MM.1S (cell line): Measurements from ENCODE around the gene EVL.

Source experiments
- DNase-seq: peaks from one replicate; pipeline ENCODE4 v3.0.0-alpha.2; 2015
- H2AFZ ChIP-seq: fragments of 300-600 bp; sonication (generic); 2 replicates; pipeline ENCODE4 v1.6.0; 2016; ENCODE audit warnings: antibody characterized with exemption, low read length
- H3F3A ChIP-seq: fragments of 300-600 bp; sonication (generic); 2 replicates; pipeline ENCODE4 v1.6.1; 2016; ENCODE audit warnings: mild to moderate bottlenecking, antibody characterized with exemption, low read length, moderate library complexity, mixed read lengths; ENCODE audit not compliant: insufficient read depth
- H3K27ac ChIP-seq: fragments of 300-600 bp; sonication (generic); 2 replicates; pipeline ENCODE4 v1.5.1; 2016; ENCODE audit warnings: mild to moderate bottlenecking, low read length
- H3K27me3 ChIP-seq: fragments of 300-600 bp; sonication (generic); replicated peaks from 2 replicates; pipeline ENCODE4 v1.6.0; 2016; ENCODE audit warnings: low read length; ENCODE audit not compliant: insufficient read depth
- H3K36me3 ChIP-seq: fragments of 300-600 bp; sonication (generic); replicated peaks from 2 replicates; pipeline ENCODE4 v1.6.1; 2016; ENCODE audit warnings: mild to moderate bottlenecking, low read length, mixed read lengths; ENCODE audit not compliant: insufficient read depth
- H3K4me1 ChIP-seq: fragments of 300-600 bp; sonication (generic); 2 replicates; pipeline ENCODE4 v1.6.1; 2016; ENCODE audit warnings: low read length, mixed read lengths
- H3K4me2 ChIP-seq: fragments of 300-600 bp; sonication (generic); 2 replicates; pipeline ENCODE4 v1.6.0; 2016; ENCODE audit warnings: low read depth, low read length
- H3K4me3 ChIP-seq: fragments of 300-600 bp; sonication (generic); 2 replicates; pipeline ENCODE4 v1.5.1; 2016; ENCODE audit warnings: low read length, mixed read lengths
- H3K79me2 ChIP-seq: fragments of 300-600 bp; sonication (generic); 2 replicates; pipeline ENCODE4 v1.6.1; 2016; ENCODE audit warnings: mixed run types, low read length, mixed read lengths
- H3K9ac ChIP-seq: fragments of 300-600 bp; sonication (generic); 2 replicates; pipeline ENCODE4 v1.6.1; 2016; ENCODE audit warnings: low read length, mixed read lengths
- H3K9me2 ChIP-seq: fragments of 300-600 bp; sonication (generic); replicated peaks from 2 replicates; pipeline ENCODE4 v1.6.1; 2016; ENCODE audit warnings: mild to moderate bottlenecking, low read length, mixed read lengths; ENCODE audit not compliant: insufficient read depth
- H3K9me3 ChIP-seq: fragments of 300-600 bp; sonication (generic); replicated peaks from 2 replicates; pipeline ENCODE4 v1.6.1; 2016; ENCODE audit warnings: mild to moderate bottlenecking, low read length, mixed read lengths; ENCODE audit not compliant: insufficient read depth
- H4K20me1 ChIP-seq: fragments of 300-600 bp; sonication (generic); 2 replicates; pipeline ENCODE4 v1.6.1; 2016; ENCODE audit warnings: mild to moderate bottlenecking, low read length, moderate library complexity, mixed read lengths; ENCODE audit not compliant: insufficient read depth
- CTCF ChIP-seq: fragments of 300-600 bp; sonication (generic); IDR thresholded peaks from 2 replicates; pipeline ENCODE4 v1.5.1; 2016; ENCODE audit warnings: antibody characterized with exemption, low read length, mixed read lengths
- EZH2 ChIP-seq: fragments of 300-600 bp; sonication (generic); optimal IDR thresholded peaks from 2 replicates; pipeline ENCODE3; 2017; ENCODE audit warnings: low read depth, mild to moderate bottlenecking, antibody characterized with exemption, low read length, mixed read lengths
- EZH2phosphoT487 ChIP-seq: fragments of 300-600 bp; sonication (generic); IDR thresholded peaks from 2 replicates; pipeline ENCODE4 v1.6.1; 2018; ENCODE audit warnings: antibody characterized with exemption, low read length

Gene EVL

DNA sequence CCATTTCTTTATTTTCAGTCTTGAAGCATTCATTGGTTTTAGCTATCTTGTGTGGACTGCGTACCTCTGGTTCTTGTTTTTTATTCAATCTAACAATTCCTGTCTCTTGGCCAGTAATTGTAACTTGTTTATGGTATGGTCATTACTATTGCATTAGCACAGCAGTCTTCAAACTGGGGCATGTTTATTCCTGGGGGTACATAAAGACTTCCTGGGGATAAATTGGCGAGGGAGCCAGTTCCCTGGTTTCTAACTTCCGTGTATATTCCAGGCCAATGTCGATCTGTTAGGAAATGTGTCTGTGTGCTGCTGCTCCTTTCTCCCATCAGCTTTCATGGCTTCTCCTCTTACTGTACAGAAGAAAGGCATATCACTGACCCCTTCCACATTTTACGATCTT, 13.7 kb upstream of the EVL start:
- Histone ChIP-seq H2AFZ (no peak overlapping the region), H3K27me3 (no peaks in the 10 kb centered on the region), H3K9ac (no peak overlapping the region), H3K4me1 (no peaks in the 10 kb centered on the region), H3K36me3 (no peaks in the 10 kb centered on the region), H3K4me3 (no peak overlapping the region), H3K9me3 (no peaks in the 10 kb centered on the region), H3F3A (no peaks in the 10 kb centered on the region), H3K9me2 (no peaks in the 10 kb centered on the region), H3K79me2 (no peaks in the 10 kb centered on the region), H3K4me2 (no peak overlapping the region), H3K27ac (no peak overlapping the region), H4K20me1 (no peaks in the 10 kb centered on the region)
- TF ChIP-seq EZH2phosphoT487 (no peak), EZH2 (no peak), CTCF (no peak)
- no peak for DNase-seq

DNA sequence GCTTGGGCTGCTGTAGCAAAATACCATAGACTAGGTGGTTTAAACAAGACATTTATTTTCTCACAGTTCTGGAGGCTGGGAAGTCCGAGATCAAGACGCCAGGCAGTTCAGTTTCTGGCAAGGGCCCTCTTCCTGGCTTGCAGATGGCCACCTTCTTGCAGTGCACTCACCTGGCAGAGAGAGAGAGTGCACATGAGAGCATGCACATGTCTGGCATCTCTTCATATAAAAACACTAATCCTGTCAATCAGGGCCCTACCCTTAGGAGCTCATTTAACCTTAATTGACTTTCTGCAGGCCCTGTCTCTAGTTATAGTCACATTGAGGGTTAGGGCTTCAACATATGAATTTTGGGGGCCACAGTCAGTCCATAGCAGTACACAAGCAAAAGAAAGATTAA, 12.4 kb upstream of the EVL start:
- Histone ChIP-seq H3K9ac (no peak overlapping the region), H3K4me2 (no peak overlapping the region), H3K79me2 (no peaks in the 10 kb centered on the region), H3K9me3 (no peaks in the 10 kb centered on the region), H3K4me1 (peaks cover 12% of the 10 kb centered on the region), H3K4me3 (no peak overlapping the region), H3K36me3 (no peaks in the 10 kb centered on the region), H4K20me1 (no peaks in the 10 kb centered on the region), H3K9me2 (no peaks in the 10 kb centered on the region), H3K27ac (no peak overlapping the region), H2AFZ (no peak overlapping the region), H3K27me3 (no peaks in the 10 kb centered on the region), H3F3A (no peaks in the 10 kb centered on the region)
- TF ChIP-seq EZH2 (no peak), CTCF (no peak), EZH2phosphoT487 (no peak)
- no peak for DNase-seq

DNA sequence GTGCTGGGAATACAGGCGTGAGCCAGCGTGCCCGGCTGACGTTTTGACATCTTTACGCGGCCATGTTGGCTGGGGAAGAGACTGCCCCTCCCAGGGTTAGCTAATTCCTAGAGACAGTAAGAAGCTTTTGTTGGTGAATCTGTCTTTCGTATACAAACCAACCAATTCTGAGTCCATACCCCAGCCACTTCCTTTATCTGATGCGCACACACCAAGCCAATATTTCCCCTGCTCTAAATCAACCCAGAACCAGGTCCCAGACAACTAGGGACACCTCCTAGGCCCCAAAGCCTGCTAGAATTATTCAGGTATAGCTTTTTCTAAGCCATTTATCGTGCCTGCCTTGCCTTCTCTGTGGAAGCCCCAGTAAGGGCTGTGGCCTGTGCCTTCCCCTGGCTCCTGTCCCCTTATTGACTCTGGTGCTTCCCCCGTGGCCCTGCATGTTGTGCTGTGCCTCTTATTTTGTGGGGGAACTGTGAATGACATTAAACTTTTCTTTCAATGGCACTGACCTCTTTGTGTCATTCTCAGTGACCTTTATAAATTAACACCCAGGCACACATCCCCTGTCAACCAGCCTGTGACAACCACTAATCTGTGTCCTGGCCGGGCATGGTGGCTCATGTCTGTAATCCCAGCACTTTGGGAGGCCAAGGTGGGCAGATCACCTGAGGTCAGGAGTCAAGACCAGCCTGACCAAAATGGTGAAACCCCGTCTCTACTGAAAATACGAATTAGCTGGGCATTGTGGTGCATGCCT, 10.7 kb upstream of the EVL start:
- H2AFZ ChIP-seq = no peak overlapping the region
- no peaks in the 10 kb centered on the region for H4K20me1 ChIP-seq
- H3K27ac ChIP-seq = no peak overlapping the region
- no peaks in the 10 kb centered on the region for H3K9me2 ChIP-seq
- no peak overlapping the region for H3K4me3 ChIP-seq
- H3K27me3 ChIP-seq = no peaks in the 10 kb centered on the region
- no peaks in the 10 kb centered on the region for H3K9me3 ChIP-seq
- peaks cover 27% of the 10 kb centered on the region for H3K4me1 ChIP-seq
- no peak for TF ChIP-seq EZH2phosphoT487
- TF ChIP-seq CTCF = no peak
- TF ChIP-seq EZH2 = no peak
- H3K4me2 ChIP-seq = no peak overlapping the region
- no peaks in the 10 kb centered on the region for H3K79me2 ChIP-seq
- no peak for DNase-seq
- no peak overlapping the region for H3K9ac ChIP-seq
- H3K36me3 ChIP-seq = no peaks in the 10 kb centered on the region
- H3F3A ChIP-seq = peaks cover 15% of the 10 kb centered on the region; the same call in 1 of the 2 replicates
